GM12878 (cell line): ENCODE data around the gene GRIK5. TPM values are rescaled to one million over a fixed set of nuclear protein-coding genes. Genes with fewer than 3 reads are reported as not detected.

ENCODE experiments used
- ATAC-seq: fragments of 200-7000 bp; cut with Tn5 transposase; 3 replicates; pipeline ENCODE4 v1.9.1; 2020; ENCODE audit warnings: mild to moderate bottlenecking, moderate library complexity
- BruUV-seq: library from RNA; stranded (reverse); fragments of 400-500 nt; replicated peaks from 2 replicates; lab custom pipeline; 2021; lab: Mats Ljungman, UMichigan
- CTCF ChIA-PET: fragments of 300-600 bp; sonication (Branson Sonifier 250); formaldehyde crosslinking; extraction: SDS; loops from one replicate; lab custom pipeline; 2021; ENCODE audit warnings: inconsistent platforms; lab: Yijun Ruan, JAX
- POLR2A ChIA-PET: fragments of 350-600 bp; formaldehyde crosslinking; extraction: SDS; loops from one replicate; lab custom pipeline; 2021; ENCODE audit warnings: inconsistent platforms; lab: Charles Lee
- RAD21 ChIA-PET: fragments of 300-600 bp; sonication (Branson Sonifier 250); formaldehyde crosslinking; loops from one replicate; lab custom pipeline; 2023; ENCODE audit warnings: antibody characterized with exemption; ENCODE audit not compliant: unreplicated experiment; lab: Charles Lee
- SMC1A ChIA-PET: fragments of 300-600 bp; sonication (Branson Sonifier 250); formaldehyde crosslinking; loops from one replicate; lab custom pipeline; 2023; ENCODE audit not compliant: unreplicated experiment, uncharacterized antibody; lab: Charles Lee
- DNase-seq: peaks from one replicate; pipeline ENCODE4 v3.0.0-alpha.2; 2011; ENCODE audit warnings: low read depth, low spot score
- FAIRE-seq: peaks from 3 replicates; lab custom pipeline; 2011; peaks lifted over from hg19 to GRCh38; lab: Jason Lieb, UNC
- H2AFZ ChIP-seq: 2 replicates; pipeline ENCODE4 v1.6.0; 2011; ENCODE audit warnings: low read depth, low read length, control low read depth; ENCODE audit not compliant: control insufficient read depth
- H3K27ac ChIP-seq: 2 replicates; pipeline ENCODE4 v1.5.1; 2011; ENCODE audit warnings: control low read depth; ENCODE audit not compliant: control insufficient read depth, insufficient read depth
- H3K27me3 ChIP-seq, 2 experiments: replicated peaks in 1 of 2; 2 replicates each; pipeline versions ENCODE4 v1.6.0 to v1.6.1; 2011; ENCODE audit warnings: low read length in 1 of 2; ENCODE audit not compliant: control insufficient read depth in 2 of 2, insufficient read depth in 2 of 2
- H3K36me3 ChIP-seq, 2 experiments: 2 replicates each; pipeline ENCODE4 v1.5.1; 2011; ENCODE audit warnings: low read length in 1 of 2; ENCODE audit not compliant: control insufficient read depth in 2 of 2, insufficient read depth in 2 of 2
- H3K4me1 ChIP-seq: 2 replicates; pipeline ENCODE4 v1.6.1; 2011; ENCODE audit warnings: mild to moderate bottlenecking, low read length, moderate library complexity, mixed read lengths; ENCODE audit not compliant: control insufficient read depth, insufficient read depth
- H3K4me2 ChIP-seq: 2 replicates; pipeline ENCODE4 v1.6.0; 2011; ENCODE audit warnings: control low read depth; ENCODE audit not compliant: control insufficient read depth, insufficient read depth
- H3K4me3 ChIP-seq: fragments of 200-600 bp; sonication (generic); 2 replicates; pipeline ENCODE4 v1.5.1; 2016
- H3K79me2 ChIP-seq: 2 replicates; pipeline ENCODE4 v1.6.0; 2011; ENCODE audit warnings: low read length; ENCODE audit not compliant: control insufficient read depth, insufficient read depth
- H3K9ac ChIP-seq: 2 replicates; pipeline ENCODE4 v1.8.0; 2011; ENCODE audit warnings: low read length, control low read depth, mixed read lengths; ENCODE audit not compliant: control insufficient read depth, insufficient read depth
- H3K9me3 ChIP-seq: replicated peaks from 3 replicates; pipeline ENCODE4 v1.5.1; 2011; ENCODE audit warnings: mild to moderate bottlenecking, low read length; ENCODE audit not compliant: control insufficient read depth, insufficient read depth
- H4K20me1 ChIP-seq: 2 replicates; pipeline ENCODE4 v1.6.0; 2011; ENCODE audit not compliant: control insufficient read depth, insufficient read depth
- ASH2L ChIP-seq: fragments of 300-600, 200-600 bp; sonication (generic); IDR thresholded peaks from 2 replicates; pipeline ENCODE4 v1.6.1; 2017; ENCODE audit warnings: low read depth, mild to moderate bottlenecking, borderline replicate concordance
- DPF2 ChIP-seq: fragments of 450-650 bp; IDR thresholded peaks from 2 replicates; pipeline ENCODE4 v1.6.1; 2017; ENCODE audit warnings: mild to moderate bottlenecking
- ELK1 ChIP-seq: IDR thresholded peaks from 2 replicates; pipeline ENCODE4 v1.6.1; 2012; ENCODE audit warnings: low read depth, low read length, improper control_type of control experiment
- HCFC1 ChIP-seq: fragments of 150-350 bp; IDR thresholded peaks from 2 replicates; pipeline ENCODE4 v1.6.1; 2014; ENCODE audit warnings: low read length
- HDGF ChIP-seq: fragments of 450-650 bp; IDR thresholded peaks from 2 replicates; pipeline ENCODE4 v1.6.1; 2016; ENCODE audit warnings: antibody characterized with exemption
- HSF1 ChIP-seq: fragments of 150-350 bp; IDR thresholded peaks from 2 replicates; pipeline ENCODE4 v1.6.1; 2014; ENCODE audit warnings: mild to moderate bottlenecking, low read depth, low read length
- JUNB ChIP-seq: IDR thresholded peaks from 2 replicates; pipeline ENCODE4 v1.6.1; 2016; ENCODE audit warnings: antibody characterized with exemption, mild to moderate bottlenecking
- NFXL1 ChIP-seq: fragments of 450-650 bp; IDR thresholded peaks from 2 replicates; pipeline ENCODE4 v1.6.1; 2017; ENCODE audit warnings: antibody characterized with exemption, mild to moderate bottlenecking, borderline replicate concordance
- NFYA ChIP-seq: IDR thresholded peaks from 2 replicates; pipeline ENCODE4 v1.6.1; 2011; ENCODE audit warnings: low read depth, mild to moderate bottlenecking, low read length, improper control_type of control experiment, borderline replicate concordance
- NKRF ChIP-seq: fragments of 450-650 bp; conservative IDR thresholded peaks from 2 replicates; pipeline ENCODE4 v1.6.1; 2017; ENCODE audit warnings: mild to moderate bottlenecking, moderate library complexity
- POU2F2 ChIP-seq: IDR thresholded peaks from 3 replicates; pipeline ENCODE4 v1.6.1; 2011; ENCODE audit warnings: low read depth, mild to moderate bottlenecking, low read length, borderline replicate concordance
- RCOR1 ChIP-seq: conservative IDR thresholded peaks from 2 replicates; pipeline ENCODE4 v1.6.1; 2012; ENCODE audit warnings: low read depth, low read length, improper control_type of control experiment
- RUNX3 ChIP-seq: IDR thresholded peaks from 2 replicates; pipeline ENCODE4 v1.6.1; 2012; ENCODE audit warnings: low read length, inconsistent platforms
- SMC3 ChIP-seq: IDR thresholded peaks from 2 replicates; pipeline ENCODE4 v1.6.1; 2011; ENCODE audit warnings: low read length, improper control_type of control experiment, borderline replicate concordance
- SREBF1 ChIP-seq: IDR thresholded peaks from 2 replicates; pipeline ENCODE4 v1.6.1; 2012; ENCODE audit warnings: mild to moderate bottlenecking, low read length
- SREBF2 ChIP-seq: IDR thresholded peaks from 2 replicates; pipeline ENCODE4 v1.6.1; 2012; ENCODE audit warnings: mild to moderate bottlenecking, low read length
- TCF12 ChIP-seq: IDR thresholded peaks from 2 replicates; pipeline ENCODE4 v1.6.1; 2011; ENCODE audit warnings: low read depth, mild to moderate bottlenecking, low read length
- TCF7 ChIP-seq: IDR thresholded peaks from 2 replicates; pipeline ENCODE4 v1.6.1; 2014; ENCODE audit warnings: antibody characterized with exemption, borderline replicate concordance
- USF2 ChIP-seq: IDR thresholded peaks from 2 replicates; pipeline ENCODE4 v1.6.1; 2011; ENCODE audit warnings: low read depth, low read length, improper control_type of control experiment, borderline replicate concordance
- ZZZ3 ChIP-seq: IDR thresholded peaks from 2 replicates; pipeline ENCODE4 v1.6.1; 2011; ENCODE audit warnings: low read depth; ENCODE audit not compliant: control insufficient read depth, insufficient read length
- WGBS: methylation state at CpG from one replicate; pipeline ENCODE4 v1.1.6; 2016; ENCODE audit warnings: low lambda C conversion rate; ENCODE audit not compliant: insufficient replicate concordance, insufficient coverage; ENCODE audit errors: missing lambda C conversion rate; 5-methylcytosine and 5-hydroxymethylcytosine counted together
- in situ Hi-C: fragments of 300-500 bp; cut with MboI; formaldehyde crosslinking; loops from 9 replicates; pipeline ENCODE4 v1.14.3; 2018; ENCODE audit warnings: mixed read lengths
- intact Hi-C: fragments of 100-400 bp; cut with micrococcal nuclease; formaldehyde crosslinking; loops from one replicate; pipeline ENCODE4 v1.14.2; 2022; ENCODE audit not compliant: unreplicated experiment
- polyA plus RNA-seq, 11 experiments: library from polyadenylated mRNA; depleted of rRNA in 4 of 11; unstranded in 6 of 11; stranded (reverse) in 5 of 11; fragments of >200 nt; fragmentation: Nextera tagmentation in 4 of 11; fragmentation: Illumina TruSeq in 1 of 11; extraction: Ambion mirVana in 4 of 11; extraction: Trizol in 1 of 11; gene quantifications; 1 replicate in 1 of 11; 2 replicates in 10 of 11; pipeline versions ENCODE4 v1.2.1 to v1.2.3, GENCODE V29; 2011 to 2016; ENCODE audit warnings: inconsistent platforms in 2 of 11, missing spikeins in 2 of 11, low read depth in 1 of 11
- total RNA-seq, 4 experiments: library from RNA; depleted of rRNA in 3 of 4; stranded (reverse); fragments of >200 nt in 3 of 4; fragmentation: Illumina TruSeq in 1 of 4; extraction: Trizol in 1 of 4; gene quantifications; 2 replicates each; pipeline versions ENCODE4 v1.2.1 to v1.2.3, GENCODE V29; 2013 to 2021

Gene GRIK5
- total and polyA plus RNA-seq, 10 of the 15 experiments (the other 5 are each of a cell fraction or from before 2014, with no cell fraction given): 0.03 to 0.23 (median 0.07) TPM; not detected in 3

GRCh38 chr19:42111384-42111783, 41.4 kb upstream of the GRIK5 start:
- no peak for TF ChIP-seq HSF1
- no peak for TF ChIP-seq ZZZ3
- no peak for TF ChIP-seq DPF2
- no peak for TF ChIP-seq SREBF1
- no peak for TF ChIP-seq ELK1
- TF ChIP-seq RUNX3: no peak
- no peak for TF ChIP-seq HCFC1
- no peak for TF ChIP-seq TCF12
- no peak for TF ChIP-seq NKRF
- no peak for TF ChIP-seq RCOR1
- TF ChIP-seq ASH2L: no peak
- no peak for TF ChIP-seq HDGF
- TF ChIP-seq SMC3: no peak
- no peak for TF ChIP-seq NFYA
- no peak for TF ChIP-seq TCF7
- no peak for TF ChIP-seq JUNB
- no peak for TF ChIP-seq NFXL1
- no peak for TF ChIP-seq POU2F2
- TF ChIP-seq SREBF2: no peak
- TF ChIP-seq USF2: no peak
- DNase-seq (no peak), FAIRE-seq (no peak), ATAC-seq (no peak)
- peaks cover 50% of the 10 kb centered on the region for H3K4me1 ChIP-seq
- H3K4me2 ChIP-seq: no peak overlapping the region
- ChIA-PET SMC1A (interaction anchor here (3.9 to 10.2 kb wide), 3 partner anchors 14 to 72 kb away, joined by 52 to 223 read pairs (median 61); partner anchors contain the start of gene POU2F2), RAD21 (interaction anchor here (1.0 to 5.2 kb wide), 5 partner anchors 9 to 65 kb away, joined by 3 to 57 read pairs (median 4); partner anchors contain the start of gene POU2F2), CTCF (interaction anchor here (0.8 to 10.9 kb wide), 7 partner anchors 11 to 168 kb away, joined by 3 to 197 read pairs (median 71); partner anchors contain the start of gene POU2F2), POLR2A (interaction anchor here (0.8 to 4.0 kb wide), 3 partner anchors 12 to 21 kb away, joined by 4 to 18 read pairs (median 9); partner anchors contain the start of gene POU2F2)
- H3K9ac ChIP-seq: no peak overlapping the region
- no peaks in the 10 kb centered on the region for H3K9me3 ChIP-seq
- no peaks in the 10 kb centered on the region; the same call in 1 of the 2 replicates for H3K79me2 ChIP-seq
- peaks cover 8 to 28% of the 10 kb centered on the region in 2 experiments for H3K36me3 ChIP-seq
- H3K27ac ChIP-seq: no peak overlapping the region
- H3K27me3 ChIP-seq: no peaks in the 10 kb centered on the region
- no peak overlapping the region for H3K4me3 ChIP-seq
- in situ Hi-C loops: no loop called here
- WGBS: 100% methylated on average over 1 of the region's 1 CpG
- intact Hi-C loops: no loop called here
- no peaks in the 10 kb centered on the region for H4K20me1 ChIP-seq
- H2AFZ ChIP-seq: no peak overlapping the region
- BruUV-seq: no TSS peak
